ENCODE measurements around the gene DYNC1H1.

DNA sequence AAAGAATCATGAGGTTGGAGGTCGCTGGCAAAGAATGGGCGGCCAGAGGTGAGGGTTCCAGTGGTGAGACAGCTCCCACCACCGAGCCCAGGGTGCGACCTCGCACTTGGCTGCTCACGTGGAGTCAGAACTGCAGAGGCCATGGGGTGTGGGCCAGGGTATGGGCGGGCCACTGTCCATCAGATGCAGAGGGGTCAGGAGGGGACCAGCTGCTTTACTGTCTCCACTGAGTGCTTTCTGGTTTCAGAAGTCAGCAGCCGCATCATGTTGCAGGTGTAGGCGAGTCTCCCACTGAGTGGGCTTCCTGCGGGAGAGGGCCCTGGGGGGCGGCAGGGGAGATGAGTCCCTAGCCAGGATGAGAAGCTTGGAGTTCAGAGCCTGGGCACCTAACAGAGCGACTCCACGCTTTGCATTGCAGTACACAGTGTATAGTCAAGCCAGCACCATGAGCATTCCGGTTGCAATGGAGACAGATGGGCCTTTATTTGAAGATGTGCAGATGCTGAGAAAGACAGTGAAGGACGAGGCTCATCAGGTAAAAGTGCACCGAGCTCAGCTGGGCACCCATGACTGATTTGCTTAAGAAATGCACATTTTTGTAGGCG lies 46.9 kb upstream of the DYNC1H1 start:
- TF ChIP-seq, protein P1, sequence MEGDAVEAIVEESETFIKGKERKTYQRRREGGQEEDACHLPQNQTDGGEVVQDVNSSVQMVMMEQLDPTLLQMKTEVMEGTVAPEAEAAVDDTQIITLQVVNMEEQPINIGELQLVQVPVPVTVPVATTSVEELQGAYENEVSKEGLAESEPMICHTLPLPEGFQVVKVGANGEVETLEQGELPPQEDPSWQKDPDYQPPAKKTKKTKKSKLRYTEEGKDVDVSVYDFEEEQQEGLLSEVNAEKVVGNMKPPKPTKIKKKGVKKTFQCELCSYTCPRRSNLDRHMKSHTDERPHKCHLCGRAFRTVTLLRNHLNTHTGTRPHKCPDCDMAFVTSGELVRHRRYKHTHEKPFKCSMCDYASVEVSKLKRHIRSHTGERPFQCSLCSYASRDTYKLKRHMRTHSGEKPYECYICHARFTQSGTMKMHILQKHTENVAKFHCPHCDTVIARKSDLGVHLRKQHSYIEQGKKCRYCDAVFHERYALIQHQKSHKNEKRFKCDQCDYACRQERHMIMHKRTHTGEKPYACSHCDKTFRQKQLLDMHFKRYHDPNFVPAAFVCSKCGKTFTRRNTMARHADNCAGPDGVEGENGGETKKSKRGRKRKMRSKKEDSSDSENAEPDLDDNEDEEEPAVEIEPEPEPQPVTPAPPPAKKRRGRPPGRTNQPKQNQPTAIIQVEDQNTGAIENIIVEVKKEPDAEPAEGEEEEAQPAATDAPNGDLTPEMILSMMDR (IDR thresholded peaks at IDR 0.05): no peak
- no peak for TF ChIP-seq POLR2A (IDR thresholded peaks at IDR 0.05)

All from adrenal gland (tissue), 5 donors.